Measurements from ENCODE around the gene NBEA.

NBEA gene

GRCh38 chr13:35552172-35552844 is 610.2 kb downstream of the NBEA start:
- Histone ChIP-seq H3K14ac (ENCODE audit: low read length) (no peak overlapping the region), H3K18ac (ENCODE audit: low read length) (no peak overlapping the region), H2BK120ac (ENCODE audit: low read depth, low read length) (no peak overlapping the region), H4K91ac (ENCODE audit: low read depth, low read length, poor library complexity) (no peak overlapping the region), H2BK5ac (ENCODE audit: low read length) (no peak overlapping the region), H3K4ac (ENCODE audit: low read length) (no peak overlapping the region), H3K27me3 (ENCODE audit: control insufficient read depth in 3 of 3, insufficient read depth in 3 of 3, low read depth in 1 of 3, low read length in 3 of 3) (no peaks in the 10 kb centered on the region), H3K23ac (ENCODE audit: low read depth, low read length, poor library complexity) (no peak overlapping the region), H3K4me2 (ENCODE audit: insufficient read depth, low read length, poor library complexity, severe bottlenecking) (no peak overlapping the region), H3K9ac (ENCODE audit: low read depth, low read length, poor library complexity) (no peak overlapping the region), H4K8ac (ENCODE audit: low read depth, low read length) (no peak overlapping the region), H3K4me1 (ENCODE audit: control insufficient read depth in 2 of 2, insufficient read depth in 1 of 2, low read depth in 1 of 2, low read length in 2 of 2) (no peaks in the 10 kb centered on the region), H3K36me3 (replicated peaks in 1 of 2; ENCODE audit: control insufficient read depth in 2 of 2, insufficient read depth in 2 of 2, low read length in 2 of 2) (no peaks in the 10 kb centered on the region), H3K9me3 (replicated peaks in 1 of 2; ENCODE audit: control insufficient read depth in 2 of 2, insufficient read depth in 1 of 2, low read depth in 1 of 2, low read length in 2 of 2) (no peaks in the 10 kb centered on the region), H2AK5ac (ENCODE audit: low read depth, low read length) (no peak overlapping the region), H3K79me1 (ENCODE audit: low read depth, low read length) (no peaks in the 10 kb centered on the region), H3K4me3 (ENCODE audit: low read length in 2 of 2) (no peak overlapping the region), H2BK15ac (ENCODE audit: low read length) (no peak overlapping the region), H2AFZ (ENCODE audit: low read length) (no peak overlapping the region), H2BK12ac (ENCODE audit: low read length) (no peak overlapping the region), H3K27ac (replicated peaks; ENCODE audit: low read length) (no peak overlapping the region)
- no peak for DNase-seq (ENCODE audit: low spot score)
- WGBS, 2 donors (ENCODE audit: extremely low coverage in 2 of 2, insufficient read length in 2 of 2, insufficient replicate concordance in 1 of 2) = no CpG with 5 or more reads among the region's 3 CpGs

- H2AK5ac ChIP-seq (ENCODE audit: low read depth, low read length) = no peak overlapping the region
Measured at GRCh38 chr13:35554972-35555623, 613.0 kb downstream of the NBEA start.

GRCh38 chr13:35557475-35557874 is 615.4 kb downstream of the NBEA start:
- no peaks in the 10 kb centered on the region for H3K79me1 ChIP-seq (ENCODE audit: low read depth, low read length)
- H2BK12ac ChIP-seq (ENCODE audit: low read length) = no peak overlapping the region
- no peak overlapping the region for H2BK120ac ChIP-seq (ENCODE audit: low read depth, low read length)
- no peak overlapping the region for H3K18ac ChIP-seq (ENCODE audit: low read length)
- no peak overlapping the region for H4K91ac ChIP-seq (ENCODE audit: low read depth, low read length, poor library complexity)
- H3K23ac ChIP-seq (ENCODE audit: low read depth, low read length, poor library complexity) = no peak overlapping the region
- H3K4ac ChIP-seq (ENCODE audit: low read length) = no peak overlapping the region
- H2BK15ac ChIP-seq (ENCODE audit: low read length) = no peak overlapping the region
- no peak overlapping the region for H2AK5ac ChIP-seq (ENCODE audit: low read depth, low read length)
- H2AFZ ChIP-seq (ENCODE audit: low read length) = no peak overlapping the region
- H3K4me2 ChIP-seq (ENCODE audit: insufficient read depth, low read length, poor library complexity, severe bottlenecking) = no peak overlapping the region
- no peak overlapping the region for H2BK5ac ChIP-seq (ENCODE audit: low read length)
- H4K8ac ChIP-seq (ENCODE audit: low read depth, low read length) = no peak overlapping the region
- H3K14ac ChIP-seq (ENCODE audit: low read length) = no peak overlapping the region
- H3K27ac ChIP-seq (replicated peaks; ENCODE audit: low read length) = no peak overlapping the region
- H3K9me3 ChIP-seq (replicated peaks in 1 of 2; ENCODE audit: control insufficient read depth in 2 of 2, insufficient read depth in 1 of 2, low read depth in 1 of 2, low read length in 2 of 2) = no peaks in the 10 kb centered on the region
- no peaks in the 10 kb centered on the region for H3K36me3 ChIP-seq (replicated peaks in 1 of 2; ENCODE audit: control insufficient read depth in 2 of 2, insufficient read depth in 2 of 2, low read length in 2 of 2)
- no CpG with 5 or more reads among the region's 3 CpGs for WGBS, 2 donors (ENCODE audit: extremely low coverage in 2 of 2, insufficient read length in 2 of 2, insufficient replicate concordance in 1 of 2)
- no peaks in the 10 kb centered on the region for H3K27me3 ChIP-seq (ENCODE audit: control insufficient read depth in 3 of 3, insufficient read depth in 3 of 3, low read depth in 1 of 3, low read length in 3 of 3)
- no peak overlapping the region for H3K9ac ChIP-seq (ENCODE audit: low read depth, low read length, poor library complexity)
- no peak overlapping the region for H3K4me3 ChIP-seq (ENCODE audit: low read length in 2 of 2)
- no peaks in the 10 kb centered on the region for H3K4me1 ChIP-seq (ENCODE audit: control insufficient read depth in 2 of 2, insufficient read depth in 1 of 2, low read depth in 1 of 2, low read length in 2 of 2)
- DNase-seq (ENCODE audit: low spot score) = no peak

More at GRCh38 chr13:35554972-35555623, 613.0 kb downstream of the NBEA start:
- Histone ChIP-seq H3K27ac (replicated peaks; ENCODE audit: low read length) (no peak overlapping the region), H2BK5ac (ENCODE audit: low read length) (no peak overlapping the region), H3K4me3 (ENCODE audit: low read length in 2 of 2) (no peak overlapping the region), H3K14ac (ENCODE audit: low read length) (no peak overlapping the region), H2BK15ac (ENCODE audit: low read length) (no peak overlapping the region), H3K9me3 (replicated peaks in 1 of 2; ENCODE audit: control insufficient read depth in 2 of 2, insufficient read depth in 1 of 2, low read depth in 1 of 2, low read length in 2 of 2) (no peaks in the 10 kb centered on the region), H3K18ac (ENCODE audit: low read length) (no peak overlapping the region), H2BK120ac (ENCODE audit: low read depth, low read length) (no peak overlapping the region), H2BK12ac (ENCODE audit: low read length) (no peak overlapping the region), H3K4me1 (ENCODE audit: control insufficient read depth in 2 of 2, insufficient read depth in 1 of 2, low read depth in 1 of 2, low read length in 2 of 2) (no peaks in the 10 kb centered on the region), H2AFZ (ENCODE audit: low read length) (no peak overlapping the region), H3K79me1 (ENCODE audit: low read depth, low read length) (no peaks in the 10 kb centered on the region), H4K8ac (ENCODE audit: low read depth, low read length) (no peak overlapping the region), H3K23ac (ENCODE audit: low read depth, low read length, poor library complexity) (no peak overlapping the region), H3K4me2 (ENCODE audit: insufficient read depth, low read length, poor library complexity, severe bottlenecking) (no peak overlapping the region), H4K91ac (ENCODE audit: low read depth, low read length, poor library complexity) (no peak overlapping the region), H3K27me3 (ENCODE audit: control insufficient read depth in 3 of 3, insufficient read depth in 3 of 3, low read depth in 1 of 3, low read length in 3 of 3) (no peaks in the 10 kb centered on the region), H3K36me3 (replicated peaks in 1 of 2; ENCODE audit: control insufficient read depth in 2 of 2, insufficient read depth in 2 of 2, low read length in 2 of 2) (no peaks in the 10 kb centered on the region), H3K4ac (ENCODE audit: low read length) (no peak overlapping the region), H3K9ac (ENCODE audit: low read depth, low read length, poor library complexity) (no peak overlapping the region)
- DNase-seq (ENCODE audit: low spot score) = no peak
- WGBS, 2 donors (ENCODE audit: extremely low coverage in 2 of 2, insufficient read length in 2 of 2, insufficient replicate concordance in 1 of 2) = no CpG with 5 or more reads among the region's 3 CpGs

- Histone ChIP-seq H3K4me2 (ENCODE audit: insufficient read depth, low read length, poor library complexity, severe bottlenecking) (no peak overlapping the region), H2AK5ac (ENCODE audit: low read depth, low read length) (no peak overlapping the region), H4K8ac (ENCODE audit: low read depth, low read length) (no peak overlapping the region), H2BK120ac (ENCODE audit: low read depth, low read length) (no peak overlapping the region), H3K23ac (ENCODE audit: low read depth, low read length, poor library complexity) (no peak overlapping the region), H3K9me3 (replicated peaks in 1 of 2; ENCODE audit: control insufficient read depth in 2 of 2, insufficient read depth in 1 of 2, low read depth in 1 of 2, low read length in 2 of 2) (no peaks in the 10 kb centered on the region), H3K14ac (ENCODE audit: low read length) (no peak overlapping the region), H3K36me3 (replicated peaks in 1 of 2; ENCODE audit: control insufficient read depth in 2 of 2, insufficient read depth in 2 of 2, low read length in 2 of 2) (no peaks in the 10 kb centered on the region), H3K4ac (ENCODE audit: low read length) (no peak overlapping the region), H3K9ac (ENCODE audit: low read depth, low read length, poor library complexity) (no peak overlapping the region), H3K27me3 (ENCODE audit: control insufficient read depth in 3 of 3, insufficient read depth in 3 of 3, low read depth in 1 of 3, low read length in 3 of 3) (no peaks in the 10 kb centered on the region), H3K27ac (replicated peaks; ENCODE audit: low read length) (no peak overlapping the region), H3K4me1 (ENCODE audit: control insufficient read depth in 2 of 2, insufficient read depth in 1 of 2, low read depth in 1 of 2, low read length in 2 of 2) (no peaks in the 10 kb centered on the region), H3K4me3 (ENCODE audit: low read length in 2 of 2) (no peak overlapping the region), H2BK5ac (ENCODE audit: low read length) (no peak overlapping the region), H2AFZ (ENCODE audit: low read length) (no peak overlapping the region), H2BK12ac (ENCODE audit: low read length) (no peak overlapping the region), H3K18ac (ENCODE audit: low read length) (no peak overlapping the region), H4K91ac (ENCODE audit: low read depth, low read length, poor library complexity) (no peak overlapping the region), H3K79me1 (ENCODE audit: low read depth, low read length) (no peaks in the 10 kb centered on the region), H2BK15ac (ENCODE audit: low read length) (no peak overlapping the region)
- DNase-seq (ENCODE audit: low spot score) = no peak
- no CpG with 5 or more reads among the region's 2 CpGs for WGBS, 2 donors (ENCODE audit: extremely low coverage in 2 of 2, insufficient read length in 2 of 2, insufficient replicate concordance in 1 of 2)
Measured at GRCh38 chr13:35561540-35561939, 619.5 kb downstream of the NBEA start.
